DMS 273 treated with DMSO at 0.1 percent for 48 hours (cell line): ENCODE data around the gene P2RY6.

Experiments used
- DNase-seq: peaks from one replicate; lab custom pipeline; 2025; lab: John Stamatoyannopoulos, UW

P2RY6 gene

DNA sequence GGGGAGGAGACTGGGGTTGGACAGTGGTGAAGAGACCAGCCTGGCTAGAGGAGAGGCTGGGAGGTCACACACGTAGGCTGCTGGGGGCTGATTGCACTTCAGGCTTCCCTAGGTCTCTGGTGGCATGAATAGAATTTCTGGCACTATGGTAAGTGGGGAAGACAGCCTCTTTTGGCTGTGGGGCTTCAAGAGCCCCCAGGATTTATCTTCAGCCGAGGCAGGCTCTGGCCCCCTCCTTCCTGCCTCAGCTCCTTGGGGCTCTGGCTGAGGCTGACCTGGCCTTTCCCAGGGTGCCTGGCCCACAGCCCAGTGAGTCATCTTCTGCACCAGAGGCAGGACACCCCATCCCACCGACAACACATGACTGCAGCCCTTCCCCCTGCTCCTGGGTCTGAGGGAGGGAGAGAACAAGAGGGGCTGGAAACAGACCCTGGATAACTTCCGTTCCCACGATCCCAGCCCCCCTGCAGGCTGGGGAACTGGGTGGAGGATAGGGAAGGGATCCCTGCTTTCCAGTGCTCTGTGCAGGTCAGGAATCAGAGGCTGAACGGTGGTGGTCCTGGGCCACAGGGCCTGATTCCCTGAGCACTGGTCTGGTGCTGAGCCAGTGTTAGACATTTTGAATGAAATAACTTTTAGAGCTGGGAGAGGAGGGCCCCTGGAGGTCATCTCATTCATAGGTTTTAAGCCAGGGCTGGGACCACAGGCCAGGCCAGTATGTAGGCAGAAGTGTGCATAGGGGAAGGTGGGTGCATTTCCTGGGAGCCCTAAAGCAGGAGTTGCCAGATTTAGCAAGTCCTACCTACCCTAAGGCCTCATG, 62.5 kb downstream of the P2RY6 start:
- no peak for DNase-seq

- no peak for DNase-seq
These were observed 63.2 kb downstream of the P2RY6 start for GRCh38 chr11:73335204-73335923.

DNA sequence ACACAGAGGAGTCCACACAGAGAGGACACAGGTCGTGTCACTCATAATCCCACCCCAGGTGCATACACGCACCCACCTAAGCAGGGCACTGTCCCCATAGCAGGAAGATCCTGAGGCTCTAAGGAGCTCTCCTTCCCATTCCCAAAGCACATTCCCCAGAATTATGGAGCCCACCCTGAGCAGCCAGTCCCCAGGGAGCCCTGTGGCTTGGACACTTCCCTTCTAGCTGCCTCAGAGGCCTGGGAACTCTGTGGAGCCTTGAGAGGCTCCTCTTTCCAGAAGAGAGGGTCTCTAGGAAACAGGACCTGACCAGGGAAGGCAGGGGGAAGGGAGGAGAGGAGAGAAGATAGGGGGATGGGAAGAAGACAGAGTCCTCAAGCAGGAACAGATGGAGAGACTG, 65.7 kb downstream of the P2RY6 start:
- no peak for DNase-seq

DNA sequence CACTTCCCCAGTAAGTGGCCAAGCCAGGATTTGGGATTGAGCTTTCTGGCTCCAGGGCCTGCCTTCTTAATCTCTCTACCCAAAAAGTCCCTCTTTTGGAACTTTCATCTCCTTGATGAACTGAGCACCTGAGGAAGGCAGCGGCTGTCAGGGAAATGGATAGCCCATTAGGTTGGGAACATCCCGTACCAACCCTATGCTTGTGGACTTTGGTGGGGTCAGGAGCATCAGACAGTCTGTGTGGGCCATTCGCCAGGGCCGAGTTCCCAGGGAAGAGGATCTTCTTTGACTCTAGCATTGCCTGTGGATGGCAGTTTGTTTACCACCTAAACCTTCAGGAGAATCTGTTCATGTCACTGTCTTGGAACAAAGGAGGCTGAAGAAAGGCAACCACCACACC, 66.1 kb downstream of the P2RY6 start:
- DNase-seq = no peak

GRCh38 chr11:73340164-73340563, 68.0 kb downstream of the P2RY6 start:
- DNase-seq = no peak

DNA sequence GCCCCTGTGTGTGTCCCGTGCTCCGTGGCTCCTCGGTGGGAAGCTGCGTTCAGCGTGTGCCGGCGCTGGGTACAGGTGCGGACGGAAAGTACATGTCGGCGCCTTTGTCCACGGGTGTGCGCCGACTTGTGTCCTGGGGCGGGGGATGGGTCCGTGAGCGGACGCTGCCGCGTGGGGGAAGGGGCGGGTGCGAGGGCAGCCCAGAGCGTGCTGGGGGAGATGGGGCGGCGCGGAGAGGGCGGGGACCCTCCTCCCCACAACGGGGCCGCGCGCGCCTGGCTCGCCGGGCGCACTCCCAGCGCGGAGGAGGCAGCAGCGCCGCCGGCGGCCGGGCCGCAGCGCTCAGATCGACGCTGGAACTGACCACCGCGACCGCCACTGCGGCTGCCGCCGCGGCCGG, 70.5 kb downstream of the P2RY6 start:
- no peak for DNase-seq

DNA sequence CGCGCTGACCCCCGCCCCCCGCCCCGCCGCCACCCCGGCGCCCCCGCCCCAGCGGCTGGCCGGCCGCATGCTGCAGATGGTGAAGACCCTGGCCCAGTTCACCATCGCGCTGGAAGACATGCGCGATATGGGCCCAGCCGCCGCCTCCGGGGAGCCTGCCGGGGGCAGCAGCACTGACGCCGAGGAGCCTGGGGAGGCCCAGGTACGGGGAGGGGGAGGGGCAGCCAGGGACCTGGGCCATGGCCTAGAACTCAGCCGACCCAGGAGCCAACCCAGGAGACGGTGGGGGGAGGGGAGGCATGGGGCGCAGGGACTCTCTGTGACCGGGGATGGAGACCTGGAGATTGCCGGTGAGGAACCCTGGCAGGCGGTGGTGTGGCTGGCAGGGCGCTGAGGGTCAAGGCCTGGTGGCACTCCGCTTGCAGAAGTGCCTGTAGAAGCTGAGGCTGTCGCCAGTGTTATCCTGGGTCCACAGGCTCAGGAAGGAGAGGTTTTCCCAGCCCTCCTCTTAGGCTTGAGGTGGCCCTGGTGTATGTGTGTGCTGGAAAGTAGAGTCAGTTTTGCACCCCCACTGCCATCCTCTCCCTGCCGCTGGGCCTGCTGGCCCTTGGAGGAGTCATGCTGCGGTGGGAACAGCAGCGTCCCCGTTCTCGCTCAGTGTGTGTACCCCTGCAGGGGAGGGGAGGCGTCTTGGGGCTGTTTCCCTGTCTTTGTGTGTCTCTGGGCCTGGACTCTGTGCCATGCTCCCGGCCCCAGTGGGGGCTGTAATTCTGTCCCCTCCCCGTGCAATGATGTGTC, 71.1 kb downstream of the P2RY6 start:
- DNase-seq = no peak

DNA sequence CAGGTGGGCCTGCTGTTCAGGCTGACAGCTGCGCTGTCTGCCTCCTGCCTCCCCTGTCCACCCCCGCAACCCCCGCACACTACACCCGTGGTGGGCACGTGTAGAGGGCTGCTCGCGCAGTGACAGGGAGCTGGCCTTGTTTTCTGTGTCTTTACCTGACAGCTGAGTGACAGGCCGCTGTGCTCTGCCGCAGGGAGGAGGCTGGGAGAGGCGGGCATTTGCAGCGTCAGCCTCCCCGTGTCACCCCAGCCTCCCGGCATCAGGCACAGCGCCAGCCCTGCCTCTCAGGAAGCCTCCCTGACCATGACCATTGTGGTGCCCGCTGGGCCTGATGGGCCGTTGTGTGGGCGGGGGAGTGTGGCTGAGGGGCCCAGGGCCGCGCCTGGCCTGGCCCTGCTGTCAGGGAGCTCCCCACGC, 72.1 kb downstream of the P2RY6 start:
- no peak for DNase-seq

DNA sequence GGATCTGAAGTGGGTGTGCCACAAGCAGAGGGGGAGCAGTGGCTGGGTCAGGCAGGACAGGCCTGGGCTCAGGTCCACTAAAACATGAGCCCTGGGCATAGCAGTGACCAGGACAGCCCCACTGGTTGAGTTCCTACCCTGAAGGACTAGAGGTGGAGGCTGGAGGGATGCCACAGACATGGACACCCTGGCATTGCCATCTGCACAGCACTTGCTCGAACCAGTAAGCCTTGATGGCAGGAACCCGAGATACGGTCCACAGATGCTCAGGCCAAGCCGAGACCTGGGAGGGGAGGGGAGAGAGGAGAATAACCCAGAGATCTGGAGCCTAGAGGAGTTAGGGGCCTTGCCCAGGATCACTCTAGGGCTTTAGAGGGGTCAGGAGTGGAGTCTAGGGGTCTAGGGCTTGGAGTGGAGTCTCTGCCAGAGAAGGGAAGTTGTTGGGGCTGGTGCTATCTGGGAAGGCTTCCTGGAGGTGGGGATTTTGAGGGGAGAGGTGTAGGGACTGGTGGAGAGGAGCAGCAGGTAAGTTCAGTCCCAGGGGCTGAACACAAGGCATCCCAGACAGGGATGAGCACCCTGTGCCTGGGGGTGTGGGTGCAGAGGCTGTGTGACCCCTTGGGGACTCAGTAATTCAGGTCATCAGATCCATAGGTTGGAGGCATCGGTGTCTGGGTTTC, 73.5 kb downstream of the P2RY6 start:
- no peak for DNase-seq

GRCh38 chr11:73346186-73346935, 74.2 kb downstream of the P2RY6 start:
- no peak for DNase-seq

- no peak for DNase-seq
These were observed 74.9 kb downstream of the P2RY6 start for GRCh38 chr11:73347067-73347466.
